NCI-H2171 treated with DMSO at 0.1 percent for 48 hours (cell line): ENCODE data around the gene TSEN34.
"Not testable (repeated sequence)": the region's sequence is repeated elsewhere in the genome, so short reads cannot be mapped to it uniquely, and the experiment has no call there.

Experiments used
- DNase-seq: peaks from one replicate; lab custom pipeline; 2025; lab: John Stamatoyannopoulos, UW

Gene TSEN34

DNA sequence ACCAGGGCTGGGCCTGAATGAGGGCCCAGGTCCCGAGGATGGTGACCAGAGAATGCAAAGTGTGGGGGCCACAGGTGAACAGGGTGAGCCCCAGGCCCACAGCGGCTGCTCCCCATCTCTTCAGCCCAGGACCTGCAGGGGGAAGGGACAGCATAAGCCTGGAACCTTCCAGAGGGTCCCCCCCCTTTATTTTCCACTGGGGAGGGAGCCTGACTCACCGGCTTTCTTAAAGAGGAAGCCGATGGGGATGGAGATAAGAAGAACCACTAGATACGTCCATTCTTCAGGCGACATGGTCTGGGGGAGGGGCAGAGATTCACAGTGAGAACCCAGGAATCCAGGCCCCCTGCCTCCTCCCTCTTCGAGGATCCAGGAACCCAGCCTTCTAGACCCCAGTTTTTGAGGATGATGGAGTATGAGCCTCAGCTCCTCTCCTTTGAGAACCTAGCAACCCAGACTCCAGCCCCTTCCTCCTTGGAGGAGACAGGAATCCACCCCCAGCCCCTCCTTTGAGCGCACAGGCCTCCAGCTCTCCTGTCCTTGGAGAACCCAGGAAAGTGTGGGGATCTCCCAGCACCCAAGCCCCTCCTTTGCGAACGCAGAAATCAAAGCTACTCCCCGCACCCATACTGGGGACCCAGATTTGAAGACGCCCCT lies 2.8 kb upstream of the TSEN34 start:
- no peak for DNase-seq

DNA sequence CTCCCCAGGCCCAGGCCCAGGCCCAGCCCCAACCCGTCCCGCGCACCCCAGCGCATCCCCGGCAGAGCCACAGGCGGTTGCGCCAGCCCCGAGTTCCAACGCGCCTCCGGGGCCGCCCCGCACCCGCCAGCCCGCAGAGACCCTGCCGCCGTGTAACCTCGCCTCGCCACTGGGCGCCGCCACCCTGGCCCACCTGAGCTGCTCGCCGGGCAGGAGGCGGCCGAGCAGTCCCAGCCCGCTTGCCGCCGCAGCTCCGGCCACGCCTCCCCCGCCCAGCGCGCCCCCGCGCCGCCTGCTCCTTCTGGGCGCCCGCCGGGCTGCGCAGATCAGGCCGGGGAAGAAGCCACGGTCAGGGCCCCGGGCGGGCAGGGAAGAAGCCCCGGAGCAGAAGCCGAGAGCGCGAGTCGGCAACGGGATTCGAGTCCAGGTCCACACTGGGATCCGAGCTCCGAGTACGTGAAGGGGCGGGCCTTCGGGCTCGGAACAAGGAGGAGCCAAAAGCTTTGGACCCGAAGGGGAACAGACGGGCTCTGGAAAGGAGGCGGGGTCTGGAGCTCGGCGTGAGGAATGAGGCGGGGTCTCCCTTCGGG lies 1.9 kb upstream of the TSEN34 start, which contains the start of gene MBOAT7:
Gene MBOAT7 (minus strand): TSS at position 436 of the 590 bp plus-strand sequence. CDS start 1,072 bp downstream, outside the sequence.
- no peak for DNase-seq

DNA sequence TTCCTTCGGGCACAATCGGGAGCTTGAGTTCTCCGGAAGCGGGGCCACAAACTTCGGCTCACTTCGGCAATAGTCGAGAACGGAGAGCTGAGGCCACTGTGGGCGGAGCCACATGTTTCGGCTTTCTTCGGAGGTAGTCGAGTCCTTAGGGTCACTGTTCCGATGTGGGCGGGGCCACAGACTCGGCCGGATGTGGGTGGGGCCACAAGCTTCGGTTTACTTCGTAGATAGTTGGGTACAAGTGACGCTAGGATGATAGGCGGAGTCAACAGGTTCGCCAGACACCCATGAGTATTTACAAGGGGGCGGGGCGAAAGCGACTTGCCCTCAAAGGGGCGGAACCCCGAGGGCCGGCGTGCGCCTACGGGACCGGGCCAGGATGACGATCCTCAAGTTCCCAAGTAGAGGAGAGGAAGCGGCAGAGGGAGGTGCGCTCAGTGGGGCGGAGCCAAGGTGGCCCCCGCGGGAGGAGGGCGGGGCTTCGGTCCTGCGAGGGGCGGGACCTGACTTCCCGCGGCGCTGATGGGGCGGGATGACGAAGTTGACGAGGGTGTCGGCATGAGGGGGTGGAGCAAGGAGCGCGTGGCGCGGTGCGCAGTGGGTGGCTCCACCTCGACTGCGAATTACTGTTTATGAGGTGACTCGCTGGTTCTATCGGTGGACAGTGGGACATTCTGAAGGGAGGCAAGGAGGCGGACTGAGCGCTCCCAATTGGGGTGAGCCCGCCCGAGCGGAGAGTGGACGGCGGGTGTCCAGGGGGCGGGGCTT lies 1.2 kb upstream of the TSEN34 start:
- DNase-seq: peak; percentile 100

DNA sequence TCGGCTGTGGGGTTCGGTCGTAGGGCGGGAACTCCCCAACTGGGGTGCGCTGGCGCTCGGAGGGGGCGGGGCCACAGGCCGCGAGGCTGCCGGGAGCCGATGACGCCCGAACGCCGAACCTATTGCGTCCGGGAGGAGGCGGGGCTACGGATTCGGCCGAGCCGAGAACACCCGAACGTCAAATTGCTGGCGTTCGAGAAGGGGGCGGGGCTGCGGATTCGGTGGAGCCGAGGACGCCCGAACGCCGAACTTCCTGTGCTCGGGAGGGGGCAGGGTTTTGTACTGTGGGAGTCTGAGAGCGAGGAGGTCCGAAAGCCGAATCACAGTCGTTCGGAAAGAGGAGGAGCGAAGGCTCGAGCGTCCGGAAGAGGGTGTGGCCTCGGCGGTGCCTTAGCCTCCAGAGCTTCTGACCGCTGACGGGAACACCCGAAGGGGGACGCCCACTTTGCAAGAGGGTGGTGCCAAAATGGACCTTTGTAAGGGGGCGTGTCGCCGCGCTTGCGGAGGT lies 551 bp upstream of the TSEN34 start:
- DNase-seq: peak; percentile 98

DNA sequence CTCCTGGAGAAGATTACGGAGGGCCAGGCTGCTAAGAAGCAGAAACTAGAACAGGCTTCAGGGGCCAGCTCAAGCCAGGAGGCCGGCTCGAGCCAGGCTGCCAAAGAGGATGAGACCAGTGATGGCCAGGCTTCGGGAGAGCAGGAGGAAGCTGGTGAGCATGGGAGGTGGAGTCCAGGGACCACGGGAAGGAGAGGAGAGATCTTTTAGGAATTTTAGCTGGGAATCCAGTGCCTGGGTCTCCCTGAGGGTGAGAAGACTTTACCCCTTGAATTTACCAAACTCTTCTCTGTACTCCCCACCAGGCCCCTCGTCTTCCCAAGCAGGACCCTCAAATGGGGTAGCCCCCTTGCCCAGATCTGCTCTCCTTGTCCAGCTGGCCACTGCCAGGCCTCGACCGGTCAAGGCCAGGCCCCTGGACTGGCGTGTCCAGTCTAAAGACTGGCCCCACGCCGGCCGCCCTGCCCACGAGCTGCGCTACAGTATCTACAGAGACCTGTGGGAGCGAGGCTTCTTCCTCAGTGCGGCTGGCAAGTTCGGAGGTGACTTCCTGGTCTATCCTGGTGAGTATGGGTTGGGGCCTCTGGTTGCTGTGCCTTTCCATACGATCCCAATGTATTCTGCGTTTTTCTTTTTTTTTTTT lies 824 bp downstream of the TSEN34 start:
- no peak for DNase-seq

DNA sequence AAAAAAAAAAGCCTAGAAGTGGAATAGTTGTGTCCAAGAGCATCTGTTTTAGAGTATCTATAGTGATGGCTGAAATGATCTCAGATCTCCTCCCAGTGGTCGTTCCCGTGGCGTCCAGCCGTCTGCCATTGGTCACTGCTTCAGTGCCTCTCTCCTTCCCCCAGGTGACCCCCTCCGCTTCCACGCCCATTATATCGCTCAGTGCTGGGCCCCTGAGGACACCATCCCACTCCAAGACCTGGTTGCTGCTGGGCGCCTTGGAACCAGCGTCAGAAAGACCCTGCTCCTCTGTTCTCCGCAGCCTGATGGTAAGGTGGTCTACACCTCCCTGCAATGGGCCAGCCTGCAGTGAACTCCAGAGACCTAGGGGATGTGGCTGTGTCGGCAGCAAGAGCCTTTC lies 1.9 kb downstream of the TSEN34 start:
- DNase-seq: no peak

DNA sequence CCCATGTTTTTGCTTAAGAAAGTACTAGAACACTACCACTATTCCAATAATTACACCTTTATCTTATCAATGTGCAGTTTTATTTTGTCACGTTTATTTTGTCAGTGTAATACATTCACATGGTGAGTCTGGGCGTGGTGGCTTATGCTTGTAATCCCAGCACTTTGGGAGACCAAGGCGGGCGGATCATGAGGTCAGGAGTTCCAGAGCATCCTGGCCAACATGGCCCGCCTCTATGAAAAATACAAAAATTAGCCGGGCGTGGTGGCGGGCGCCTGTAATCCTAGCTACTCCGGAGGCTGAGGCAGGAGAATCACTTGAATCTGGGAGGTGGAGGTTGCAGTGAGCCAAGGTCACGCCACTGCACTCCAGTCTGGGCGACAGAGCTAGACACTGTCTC lies 3.4 kb downstream of the TSEN34 start:
- not testable (repeated sequence) for DNase-seq

DNA sequence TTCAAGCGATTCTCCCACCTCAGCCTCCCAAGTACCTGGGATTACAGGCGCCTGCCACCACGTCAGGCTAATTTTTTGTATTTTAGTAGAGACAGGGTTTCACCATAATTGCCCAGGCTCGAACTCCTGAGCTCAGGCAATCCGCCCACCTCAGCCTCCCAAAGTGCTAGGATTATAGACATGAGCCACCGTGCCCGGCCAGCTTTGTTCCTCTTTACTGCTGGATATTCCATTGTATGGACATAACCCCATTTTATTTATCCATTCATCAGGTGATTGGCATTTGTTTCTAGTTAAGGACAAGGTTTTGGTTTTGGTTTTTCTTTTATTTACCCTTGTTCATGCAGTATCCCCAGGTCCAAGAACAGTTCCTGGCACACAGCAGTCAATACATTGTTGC lies 5.4 kb downstream of the TSEN34 start:
- no peak for DNase-seq

DNA sequence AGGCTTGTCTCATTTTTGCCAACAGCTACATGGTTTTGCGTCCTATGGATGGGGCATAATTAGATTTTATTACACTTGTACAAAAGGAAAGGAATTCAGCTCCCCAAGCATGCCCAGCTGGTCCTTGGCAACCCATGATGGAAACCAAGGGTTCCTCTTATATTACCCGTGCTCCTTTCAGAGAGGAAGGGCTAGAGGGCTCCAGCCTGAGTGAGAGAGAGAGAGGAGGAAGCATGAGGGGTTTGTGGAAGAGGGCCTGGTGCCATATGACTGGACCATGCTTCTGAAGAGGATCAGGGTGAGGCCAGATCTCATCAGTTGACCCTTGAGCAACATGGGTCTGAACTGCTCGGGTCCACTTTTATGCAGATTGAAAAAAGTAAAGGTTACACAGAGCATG lies 6.0 kb downstream of the TSEN34 start:
- no peak for DNase-seq

DNA sequence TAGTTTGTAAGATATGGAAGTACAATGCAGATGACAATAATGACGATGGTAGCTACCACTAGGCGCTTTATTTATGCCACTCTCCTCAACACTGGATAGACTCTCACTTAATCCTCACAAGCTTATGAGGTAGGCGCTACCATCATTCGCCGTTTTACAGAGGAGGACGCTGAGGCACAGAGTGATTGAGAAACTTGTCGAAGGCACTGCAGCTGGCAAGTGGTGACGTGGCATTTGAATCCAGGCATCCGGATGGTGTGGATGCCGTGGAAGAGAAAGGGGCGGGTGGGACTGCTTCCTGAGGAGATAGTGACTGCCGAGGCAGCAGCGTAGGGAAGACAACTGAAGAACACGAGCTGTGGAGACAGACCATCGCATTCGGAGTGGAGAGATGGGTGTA lies 8.3 kb downstream of the TSEN34 start:
- no peak for DNase-seq

DNA sequence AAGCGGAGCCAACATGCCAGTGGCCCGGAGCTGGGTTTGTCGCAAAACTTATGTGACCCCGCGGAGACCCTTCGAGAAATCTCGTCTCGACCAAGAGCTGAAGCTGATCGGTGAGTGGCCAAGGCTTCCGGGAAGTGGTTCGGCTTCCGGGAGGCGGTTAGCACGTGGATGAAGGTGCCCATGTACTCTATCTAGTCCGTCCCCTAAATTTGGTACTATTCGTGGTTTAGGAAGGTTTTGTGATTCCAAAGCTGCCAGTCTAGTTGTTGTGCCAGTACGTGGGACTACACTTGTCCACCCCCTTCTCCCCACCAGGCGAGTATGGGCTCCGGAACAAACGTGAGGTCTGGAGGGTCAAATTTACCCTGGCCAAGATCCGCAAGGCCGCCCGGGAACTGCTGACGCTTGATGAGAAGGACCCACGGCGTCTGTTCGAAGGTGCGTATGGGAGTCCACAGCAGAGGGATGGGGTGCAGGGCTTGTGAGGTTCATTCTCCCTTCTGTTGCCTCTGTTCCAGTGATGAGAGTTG lies 10.1 kb downstream of the TSEN34 start:
- no peak for DNase-seq

DNA sequence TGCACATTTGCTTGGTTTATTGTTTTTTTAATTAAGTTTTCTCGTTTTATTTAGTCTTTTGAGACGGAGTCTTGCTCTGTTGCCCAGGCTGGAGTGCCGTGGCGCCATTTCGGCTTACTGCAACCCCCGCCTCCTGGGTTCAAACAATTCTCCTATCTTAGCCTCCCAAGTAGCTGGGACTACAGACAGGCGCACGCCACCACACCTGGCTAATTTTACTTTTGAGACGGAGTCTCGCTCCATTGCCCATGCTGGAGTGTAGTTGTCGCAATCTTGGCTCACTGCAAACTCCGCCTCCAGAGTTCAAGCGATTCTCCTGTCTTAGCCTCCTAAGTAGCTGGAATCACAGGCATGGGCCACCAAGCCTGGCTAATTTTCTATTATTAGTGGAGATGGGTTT lies 10.9 kb downstream of the TSEN34 start:
- no peak for DNase-seq

DNA sequence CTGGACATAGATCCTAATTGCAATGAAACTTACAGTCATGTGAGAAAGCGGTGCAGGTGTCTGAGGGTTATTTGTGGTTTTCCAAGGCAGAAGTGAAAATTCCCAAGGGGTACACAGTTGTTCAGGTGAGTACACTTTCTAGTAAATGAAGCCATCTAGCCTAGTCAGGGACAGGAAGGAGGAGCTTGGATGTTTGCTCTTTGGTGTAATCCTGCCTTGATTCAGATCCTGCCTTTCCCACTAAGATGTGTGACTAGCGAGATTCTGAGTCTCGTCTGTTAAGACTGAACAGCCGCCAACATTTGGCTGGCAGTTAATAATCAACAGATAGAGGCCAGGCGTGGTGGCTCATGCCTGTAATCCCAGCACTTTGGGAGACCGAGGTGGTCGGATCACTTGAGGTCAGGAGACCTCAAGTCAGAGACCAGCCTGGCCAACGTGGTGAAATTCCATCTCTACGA lies 12.1 kb downstream of the TSEN34 start:
- DNase-seq: no peak

DNA sequence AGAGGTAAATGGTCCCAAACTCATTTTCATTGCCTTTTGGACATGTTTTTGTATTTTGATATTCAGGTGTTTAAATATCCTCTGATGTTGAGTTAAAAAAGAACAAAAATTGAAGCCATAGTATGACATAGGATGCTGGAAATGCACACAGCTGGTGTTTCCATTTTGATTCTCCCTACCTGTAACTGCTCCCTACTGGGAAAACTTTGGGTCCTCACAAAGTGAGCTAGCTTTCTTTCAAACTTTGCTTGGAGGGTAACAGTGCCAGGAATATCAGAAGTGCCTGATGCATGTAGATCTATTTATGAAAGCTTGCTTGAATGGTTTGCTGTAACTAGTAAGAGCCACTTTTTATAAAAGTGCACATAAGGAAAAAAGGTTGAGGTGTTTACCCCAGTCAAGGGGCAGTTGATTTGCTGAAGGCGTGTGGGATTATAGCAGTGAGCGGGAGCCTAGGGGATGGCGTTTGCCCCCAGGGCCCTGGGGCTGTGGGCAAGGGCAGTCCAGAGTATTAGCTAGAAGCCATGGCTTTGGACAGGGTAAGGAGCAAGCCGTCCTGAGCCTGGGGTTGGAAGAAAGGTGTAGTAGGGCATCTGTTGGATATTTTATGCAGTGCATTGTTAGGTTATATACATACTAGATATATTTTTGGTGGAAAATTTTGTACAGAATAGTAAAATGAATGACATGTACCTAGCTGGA lies 13.8 kb downstream of the TSEN34 start:
- no peak for DNase-seq

DNA sequence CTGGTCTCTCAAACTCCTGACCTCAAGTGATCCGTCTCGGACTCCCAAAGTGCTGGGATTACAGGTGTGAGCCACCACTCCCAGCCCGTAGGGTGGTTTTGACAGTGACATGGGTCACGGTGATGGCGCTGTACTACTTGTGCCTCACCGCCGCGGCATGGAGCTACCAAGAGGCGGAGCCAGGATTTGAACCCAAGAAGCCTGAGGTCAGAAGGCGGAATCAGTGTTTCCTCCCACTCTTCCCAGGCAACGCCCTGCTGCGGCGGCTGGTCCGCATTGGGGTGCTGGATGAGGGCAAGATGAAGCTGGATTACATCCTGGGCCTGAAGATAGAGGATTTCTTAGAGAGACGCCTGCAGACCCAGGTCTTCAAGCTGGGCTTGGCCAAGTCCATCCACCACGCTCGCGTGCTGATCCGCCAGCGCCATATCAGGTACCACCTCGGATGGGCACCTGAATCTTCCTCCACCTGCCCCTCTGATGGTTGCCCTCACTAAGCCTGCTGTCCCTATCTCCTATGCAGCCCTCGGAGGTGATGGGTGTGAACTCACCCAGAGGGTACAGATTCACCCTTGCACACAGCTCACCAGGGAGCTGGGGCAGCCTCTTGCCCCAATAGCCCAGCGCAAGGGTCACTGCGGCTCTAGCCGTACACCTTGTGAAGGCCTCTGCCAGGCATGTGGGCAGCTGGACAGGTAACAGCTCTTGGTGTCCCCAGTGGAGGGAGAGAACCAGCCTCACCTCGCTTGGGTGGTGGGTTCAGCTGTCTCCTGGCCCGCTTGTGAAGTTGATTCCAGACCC lies 15.1 kb downstream of the TSEN34 start:
- no peak for DNase-seq

DNA sequence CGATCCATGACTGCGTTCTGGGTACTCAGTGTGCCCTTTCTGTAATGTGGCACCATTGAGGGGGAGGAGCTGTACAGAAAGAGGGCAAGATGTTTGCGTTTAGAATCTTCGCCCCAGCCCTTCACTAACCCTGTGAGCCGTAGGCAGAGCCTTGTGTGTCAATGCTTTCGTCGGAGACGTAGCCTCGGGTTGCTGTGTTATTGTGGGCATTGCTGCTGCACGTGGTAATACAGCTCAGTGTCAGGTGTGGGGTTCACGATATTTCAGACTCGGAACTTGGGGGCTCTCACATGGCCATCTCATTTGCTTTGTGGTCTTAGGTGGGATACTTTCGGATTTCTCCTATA lies 15.7 kb downstream of the TSEN34 start:
- DNase-seq: no peak

DNA sequence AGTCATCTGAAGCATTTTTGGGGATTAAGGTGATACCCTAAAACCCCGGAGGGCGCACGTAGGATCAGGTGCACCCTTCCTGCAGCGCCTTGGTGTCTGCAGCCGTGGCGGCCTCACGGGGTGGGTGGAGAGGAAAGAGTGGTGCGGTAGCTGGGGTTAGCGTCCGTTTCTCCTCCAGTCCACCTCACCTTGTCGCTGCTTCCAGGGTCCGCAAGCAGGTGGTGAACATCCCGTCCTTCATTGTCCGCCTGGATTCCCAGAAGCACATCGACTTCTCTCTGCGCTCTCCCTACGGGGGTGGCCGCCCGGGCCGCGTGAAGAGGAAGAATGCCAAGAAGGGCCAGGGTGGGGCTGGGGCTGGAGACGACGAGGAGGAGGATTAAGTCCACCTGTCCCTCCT lies 16.1 kb downstream of the TSEN34 start:
- DNase-seq: not testable (repeated sequence)

DNA sequence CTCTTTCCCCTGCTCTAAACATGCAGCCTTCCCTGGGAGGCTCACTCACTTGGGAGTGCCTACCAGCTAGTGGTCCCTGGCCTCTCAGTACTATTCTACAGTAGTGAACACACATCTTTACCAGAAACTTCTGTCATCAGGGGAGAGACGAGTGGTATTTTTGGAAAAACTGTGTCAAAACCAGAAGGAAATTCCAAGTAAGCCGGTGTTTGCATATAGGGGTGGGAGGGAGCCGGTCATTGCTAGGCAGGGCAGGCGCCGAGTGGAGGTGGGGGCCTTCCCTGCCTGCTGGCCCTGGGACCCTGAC lies 16.5 kb downstream of the TSEN34 start:
- DNase-seq: no peak

DNA sequence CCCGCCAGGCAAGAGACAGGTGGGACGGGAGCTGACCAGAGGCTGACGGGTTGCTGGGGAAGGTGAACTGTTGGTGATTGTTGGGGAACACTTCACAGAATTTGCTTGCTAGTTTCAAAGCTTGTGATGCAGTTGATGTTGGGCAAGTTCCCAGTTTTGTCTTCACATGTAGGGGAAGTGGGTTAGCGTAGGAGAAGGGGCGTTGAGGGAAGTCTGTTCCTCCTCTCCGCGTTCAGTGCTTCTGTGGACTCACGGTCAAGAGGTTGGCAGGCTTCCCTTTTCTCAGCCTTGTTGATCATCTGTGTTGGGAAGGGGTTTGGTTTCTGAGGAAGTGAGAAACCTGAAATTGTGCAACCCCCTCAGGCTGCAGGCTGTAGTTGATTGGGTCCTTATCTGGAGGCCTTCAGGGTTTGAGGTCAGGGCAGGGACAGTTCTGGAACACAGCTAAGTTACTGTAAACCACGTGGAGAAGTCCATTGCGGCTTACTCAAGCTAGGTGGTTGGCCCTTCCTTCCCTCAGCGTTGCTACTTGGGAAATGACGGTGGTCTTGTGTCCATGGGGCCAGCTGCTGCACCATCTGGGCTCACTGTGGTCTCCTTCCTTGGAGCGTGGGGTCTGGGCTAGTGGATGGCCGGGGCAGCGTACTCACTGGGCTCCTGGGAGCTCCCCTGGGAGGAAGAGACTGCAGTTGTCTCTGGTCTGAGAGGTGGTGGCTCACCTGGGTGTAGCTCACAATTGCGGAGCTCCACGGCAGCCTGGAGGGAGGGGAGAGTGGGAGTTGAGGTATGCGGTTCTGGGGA lies 17.1 kb downstream of the TSEN34 start:
- DNase-seq: no peak

DNA sequence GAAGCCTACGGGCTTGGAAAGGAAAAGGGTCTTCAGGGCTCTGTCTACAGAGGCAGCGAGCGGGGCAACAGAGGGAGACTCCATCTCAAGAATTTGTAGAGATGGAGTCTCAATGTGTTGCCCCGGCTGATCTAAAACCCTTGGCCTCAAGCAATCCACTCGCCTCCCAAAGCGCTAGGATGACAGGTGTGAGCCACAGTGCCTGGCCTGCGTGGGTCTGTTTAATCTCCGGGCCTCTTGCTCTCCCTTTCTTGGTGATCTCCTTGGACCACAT lies 17.6 kb downstream of the TSEN34 start:
- no peak for DNase-seq
